ENCODE results near the gene UCMA. TPM values are rescaled to one million over a fixed set of nuclear protein-coding genes. Genes with fewer than 3 reads are reported as not detected.
"Not testable (repeated sequence)": the region's sequence is repeated elsewhere in the genome, so short reads cannot be mapped to it uniquely, and the experiment has no call there.

Gene UCMA, protein sequence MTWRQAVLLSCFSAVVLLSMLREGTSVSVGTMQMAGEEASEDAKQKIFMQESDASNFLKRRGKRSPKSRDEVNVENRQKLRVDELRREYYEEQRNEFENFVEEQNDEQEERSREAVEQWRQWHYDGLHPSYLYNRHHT
- polyA plus RNA-seq (ENCODE audit: insufficient read depth in 1 of 5, insufficient read length in 5 of 5, low replicate concordance in 1 of 5) = under 1 TPM in 3 of 5 donors, not detected in 2; 0.29 to 0.41 (median 0.37) TPM
- long read RNA-seq, donor 1 = 0 reads
- long read RNA-seq, donor 2 = 0 reads
- long read RNA-seq, donor 3 = 0 reads
- long read RNA-seq, donor 4 = 0 reads
- long read RNA-seq, donor 5 = 0 reads
- long read RNA-seq, donor 6 = 0 reads
- long read RNA-seq, donor 7 = 0 reads
- long read RNA-seq, donor 8 = 0 reads

- no peak for DNase-seq
Observed at GRCh38 chr10:13234172-13234571, at the start of gene UCMA. Gene UCMA, minus strand, starts transcription at chr10:13234374. Its CDS starts 116 bp downstream, at chr10:13234258.

GRCh38 chr10:13282348-13282747 lies 48.2 kb upstream of the UCMA start:
- not testable (repeated sequence) for DNase-seq

GRCh38 chr10:13276749-13277365 lies 42.7 kb upstream of the UCMA start:
- peak; percentile 33 to 46 for DNase-seq

GRCh38 chr10:13276146-13276545 lies 42.0 kb upstream of the UCMA start:
- not testable (repeated sequence) for DNase-seq

- DNase-seq = peak; percentile 92 to 93
Observed at GRCh38 chr10:13272164-13272571, 38.0 kb upstream of the UCMA start.

DNA sequence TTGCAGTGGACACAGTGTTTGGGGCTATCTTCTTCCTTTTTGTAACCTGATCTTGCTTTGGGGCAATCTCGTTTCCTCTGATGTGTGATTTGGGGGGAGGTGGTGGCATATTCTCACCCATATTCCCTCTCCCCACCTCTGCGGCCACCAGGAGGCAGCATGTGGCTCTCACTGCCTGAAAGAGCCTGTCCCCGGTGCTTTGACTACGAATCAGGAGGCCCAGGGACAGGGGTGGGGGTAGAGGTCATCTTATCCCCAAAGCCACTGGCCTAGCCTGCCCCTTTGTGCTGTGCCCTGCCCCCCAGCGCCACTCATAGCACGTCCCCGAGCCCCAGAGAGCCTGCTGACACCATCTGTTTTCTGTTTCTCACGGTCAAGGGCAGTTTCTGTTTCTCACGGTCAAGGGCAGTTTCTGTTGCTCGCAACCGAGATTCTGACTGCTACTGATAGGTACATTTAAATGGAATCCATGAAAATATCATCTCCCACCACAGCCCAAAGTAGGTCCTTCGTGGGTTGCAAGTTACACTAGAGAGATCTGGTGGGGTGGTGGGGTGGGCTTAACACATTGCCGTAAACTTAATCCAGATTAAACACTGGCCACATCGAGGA lies 37.5 kb upstream of the UCMA start:
- DNase-seq = peak in 1 of 2 donors; percentile 56

DNA sequence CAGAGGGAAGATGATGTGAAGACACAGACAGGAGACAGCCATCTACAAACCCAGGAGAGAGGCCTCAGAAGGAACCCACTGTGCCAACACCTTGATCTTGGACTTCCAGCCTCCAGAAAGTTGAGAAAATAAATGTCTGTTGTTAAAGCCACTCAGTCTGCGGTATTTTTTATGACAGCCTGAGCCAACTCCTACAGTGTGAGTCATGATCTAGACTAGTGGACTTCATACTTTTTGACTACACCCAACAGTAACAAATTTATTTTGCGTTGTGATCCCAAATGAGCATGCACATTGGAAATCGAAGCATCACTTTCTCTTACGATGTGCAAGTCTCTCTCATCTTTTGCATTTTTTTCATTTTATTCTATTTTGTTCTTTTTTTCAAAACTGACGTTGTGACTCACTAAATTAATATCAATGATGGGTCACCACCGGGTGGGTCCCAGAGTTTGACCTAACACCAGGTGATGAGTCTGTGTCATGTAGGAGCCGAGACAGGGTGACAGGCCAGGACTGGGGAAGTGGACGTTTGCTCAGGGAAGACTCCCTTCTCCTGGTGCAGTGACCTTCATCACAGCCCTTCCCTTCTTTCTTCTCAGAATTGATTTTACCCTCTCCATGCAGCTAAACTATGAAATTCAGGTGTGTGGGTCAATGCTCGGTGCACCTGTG lies 36.8 kb upstream of the UCMA start:
- no peak for DNase-seq

GRCh38 chr10:13268841-13269240 lies 34.7 kb upstream of the UCMA start:
- DNase-seq = peak; percentile 26 to 46

DNA sequence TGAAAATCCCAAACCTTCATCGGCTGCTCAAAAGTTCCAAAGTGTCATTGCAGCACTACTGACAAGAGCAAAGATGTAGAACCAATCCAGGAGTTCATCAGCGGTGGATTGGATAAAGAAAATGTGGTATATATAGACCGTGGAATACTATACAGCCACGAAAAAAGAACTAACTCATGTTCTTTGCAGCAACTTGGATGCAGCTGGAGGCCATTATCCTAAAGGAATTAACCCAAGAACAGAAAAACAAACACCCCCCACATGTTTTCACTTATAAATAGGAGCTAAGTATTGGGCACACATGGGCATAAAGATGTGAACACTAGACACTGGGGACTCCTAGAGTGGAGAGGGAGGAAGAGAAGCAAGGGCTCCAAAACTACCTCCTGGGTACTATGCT lies 34.1 kb upstream of the UCMA start:
- DNase-seq = no peak

GRCh38 chr10:13263591-13263990 lies 29.4 kb upstream of the UCMA start:
- DNase-seq = no peak

DNA sequence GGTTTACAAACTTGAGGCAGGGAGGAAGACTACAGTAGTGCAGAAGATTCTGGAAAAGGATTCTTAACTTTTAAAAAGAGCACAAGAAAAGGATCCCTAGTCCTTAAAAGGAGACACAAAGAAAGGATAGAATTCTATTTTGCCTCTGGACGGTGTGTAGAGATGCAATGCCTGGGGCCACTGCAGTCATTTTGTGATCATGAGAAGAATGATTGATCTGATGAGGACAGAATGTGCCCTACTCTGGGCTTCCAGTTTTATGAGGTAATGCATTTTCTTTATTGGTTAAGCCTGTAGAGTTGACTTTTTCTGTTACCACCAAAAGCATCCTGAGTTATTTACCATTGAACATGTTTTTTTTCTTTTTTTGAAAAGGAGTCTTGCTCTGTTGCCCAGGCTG lies 28.3 kb upstream of the UCMA start:
- DNase-seq = no peak

DNA sequence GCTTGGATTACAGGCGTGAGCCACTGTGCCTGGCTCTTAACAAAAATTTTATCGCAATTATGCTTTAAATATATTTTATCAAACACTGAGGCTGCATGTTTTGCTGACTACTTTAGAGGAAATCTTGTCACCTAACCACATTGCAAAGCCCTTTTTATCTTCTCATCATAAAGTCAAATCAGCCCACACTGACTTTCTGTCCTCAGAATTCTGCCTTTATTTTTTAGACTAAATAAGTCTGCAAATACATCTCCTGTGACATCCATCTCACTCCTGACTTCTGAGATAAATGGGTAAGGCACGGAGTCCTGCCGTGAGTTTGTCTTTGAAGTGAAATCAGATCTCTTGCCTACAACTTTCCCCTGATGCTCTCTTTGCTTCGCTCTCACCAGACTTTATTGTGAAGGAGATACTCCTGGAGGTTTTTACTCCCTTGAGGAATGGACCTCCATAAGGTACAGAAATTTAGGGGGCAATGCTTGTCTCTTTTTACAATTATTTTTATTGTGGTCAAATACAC lies 23.5 kb upstream of the UCMA start:
- DNase-seq = no peak

- no peak for DNase-seq
Observed at GRCh38 chr10:13256627-13257026, 22.5 kb upstream of the UCMA start.

DNA sequence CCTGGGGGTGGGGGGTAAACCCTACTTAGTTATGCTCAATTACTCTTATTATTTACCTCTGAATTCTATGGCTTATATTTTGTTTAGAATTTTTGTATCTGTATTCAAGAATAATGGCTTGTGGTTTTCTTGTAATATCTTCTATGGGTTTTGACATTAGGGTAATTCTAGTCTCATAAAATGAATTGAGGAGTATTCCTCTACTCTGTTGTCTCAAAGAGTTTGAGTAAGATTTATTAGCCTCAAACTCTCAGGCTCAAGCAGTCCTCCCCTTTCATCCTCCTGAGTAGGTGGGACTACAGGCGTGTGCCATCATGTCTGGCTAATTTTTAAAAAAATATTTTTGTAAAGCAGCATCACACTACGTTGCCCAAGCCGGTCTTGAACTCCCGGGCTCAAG lies 19.6 kb upstream of the UCMA start:
- DNase-seq = no peak

GRCh38 chr10:13247784-13248183 lies 13.6 kb upstream of the UCMA start:
- DNase-seq = no peak

DNA sequence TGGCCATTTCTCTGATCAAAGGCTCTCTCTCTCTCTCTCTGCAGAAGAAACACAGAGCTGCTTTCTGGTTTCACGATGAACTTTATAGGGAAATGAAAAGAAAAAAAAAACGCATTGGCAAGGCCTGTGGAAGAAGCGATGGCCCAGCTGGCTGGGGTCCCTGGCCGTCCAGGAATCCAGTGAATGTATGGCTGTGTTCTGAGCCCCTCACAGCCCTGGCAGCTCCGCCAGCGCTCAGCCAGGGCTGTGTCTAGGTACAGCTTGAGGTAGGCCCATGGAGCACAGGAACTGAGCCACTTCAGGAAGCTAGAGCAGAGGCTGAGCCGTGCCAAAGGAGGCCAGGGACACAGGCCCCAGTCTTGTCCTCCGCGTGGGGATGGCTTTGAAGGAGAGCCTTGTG lies 13.1 kb upstream of the UCMA start:
- no peak for DNase-seq

DNA sequence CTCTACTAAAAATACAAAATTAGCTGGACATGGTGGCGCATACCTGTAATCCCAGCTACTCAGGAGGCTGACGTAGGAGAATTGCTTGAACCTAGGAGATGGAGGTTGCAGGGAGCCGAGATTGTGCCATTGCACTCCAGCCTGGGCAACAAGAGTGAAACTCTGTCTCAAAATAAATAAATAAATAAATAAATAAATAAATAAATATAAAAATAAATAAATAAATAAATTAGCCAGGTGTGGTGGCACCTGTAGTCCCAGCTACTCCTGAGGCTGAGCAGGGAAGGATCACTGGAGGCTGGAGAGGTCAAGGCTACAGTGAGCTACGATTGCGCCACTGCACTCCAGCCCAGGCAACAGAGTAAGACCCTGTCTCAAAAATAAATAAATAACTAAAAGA lies 8.1 kb upstream of the UCMA start:
- not testable (repeated sequence) for DNase-seq

GRCh38 chr10:13241613-13242012 lies 7.4 kb upstream of the UCMA start:
- DNase-seq = no peak

DNA sequence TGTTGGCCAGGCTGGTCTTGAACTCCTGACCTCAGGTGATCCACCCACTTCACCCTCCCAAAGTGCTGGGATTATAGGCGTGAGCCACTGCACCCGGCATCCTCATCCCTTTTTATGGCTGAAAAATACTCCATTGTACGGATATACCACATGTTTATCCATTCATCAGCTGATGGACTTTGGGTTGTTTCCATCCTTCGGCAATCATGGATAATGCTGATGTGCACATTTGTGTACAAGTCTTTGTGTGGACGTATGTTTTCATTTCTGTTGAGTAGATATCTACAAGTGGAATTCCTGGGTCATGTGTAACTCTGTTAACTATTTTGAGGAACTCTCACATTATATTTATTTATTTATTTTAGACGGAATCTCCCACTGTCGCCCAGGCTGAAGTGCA lies 5.7 kb upstream of the UCMA start:
- no peak for DNase-seq

- no peak for DNase-seq
Observed at GRCh38 chr10:13238271-13239077, 4.3 kb upstream of the UCMA start.

DNA sequence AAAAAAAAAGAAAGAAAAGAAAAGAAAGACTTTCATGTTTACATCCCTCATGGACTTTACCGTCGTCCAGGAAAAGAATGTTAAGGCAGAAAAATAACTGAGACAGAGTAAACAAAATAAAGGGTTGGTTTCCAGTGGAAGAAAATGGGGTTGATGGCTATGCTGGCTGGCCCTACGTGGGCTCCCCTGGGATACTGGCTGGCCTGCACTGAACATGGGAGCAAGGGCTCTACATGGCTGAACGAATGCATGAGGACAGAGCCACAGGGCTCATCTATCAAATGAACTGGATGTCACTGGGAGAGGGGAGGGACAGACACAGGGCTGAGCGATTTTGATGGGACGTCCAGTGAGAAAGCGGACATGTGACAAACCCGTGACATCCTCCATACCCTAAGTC lies 2.5 kb upstream of the UCMA start:
- no peak for DNase-seq
